NCI-H226 (cell line): ENCODE measurements around the gene CRIM1.
A peak's percentile ranks its signal among the peaks of the same experiment; 100 is the strongest.

ENCODE experiments used
- DNase-seq: peaks from one replicate; pipeline ENCODE4 v3.0.0-alpha.2; 2015

Gene CRIM1

GRCh38 chr2:36587101-36587500 lies 231.5 kb downstream of the CRIM1 start:
- DNase-seq, result no peak

DNA sequence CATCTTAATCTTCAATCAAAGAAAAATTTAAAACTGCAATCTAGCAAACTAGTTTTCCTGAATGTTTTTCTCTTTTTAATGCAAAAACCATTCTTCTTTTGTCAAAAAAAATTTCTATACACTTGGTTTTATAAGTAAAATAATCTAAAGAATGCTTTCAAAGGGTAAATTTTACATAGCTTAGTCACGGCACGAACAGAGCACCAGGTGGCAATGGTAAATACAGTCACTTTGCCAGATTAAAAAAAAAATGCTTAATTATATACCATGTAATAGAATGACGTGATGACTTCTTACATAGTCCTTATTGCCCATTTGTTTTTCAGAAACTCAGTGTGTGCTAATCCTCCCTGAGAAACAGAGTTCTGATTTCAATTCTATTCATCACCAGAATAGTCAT lies 232.0 kb downstream of the CRIM1 start:
- no peak for DNase-seq

DNA sequence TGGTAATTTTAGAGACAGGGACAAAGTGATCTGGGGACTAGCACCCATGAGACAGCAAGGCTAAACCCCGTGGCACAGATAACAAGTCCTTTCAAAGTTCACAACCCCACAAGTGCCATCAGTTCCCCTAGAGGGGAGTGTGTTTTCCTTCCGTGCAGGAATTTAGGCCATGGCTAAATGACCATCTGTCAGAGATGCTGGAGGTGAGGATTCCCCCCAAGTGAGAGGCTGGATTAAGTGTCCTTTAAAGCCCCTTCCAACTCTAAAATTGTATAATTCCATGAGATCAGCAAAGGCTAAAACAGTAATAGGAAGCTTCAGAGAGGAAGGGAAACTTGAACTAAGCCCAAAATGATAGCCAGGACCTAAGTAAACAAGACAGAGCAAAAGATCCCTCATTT lies 233.7 kb downstream of the CRIM1 start:
- DNase-seq, result no peak

DNA sequence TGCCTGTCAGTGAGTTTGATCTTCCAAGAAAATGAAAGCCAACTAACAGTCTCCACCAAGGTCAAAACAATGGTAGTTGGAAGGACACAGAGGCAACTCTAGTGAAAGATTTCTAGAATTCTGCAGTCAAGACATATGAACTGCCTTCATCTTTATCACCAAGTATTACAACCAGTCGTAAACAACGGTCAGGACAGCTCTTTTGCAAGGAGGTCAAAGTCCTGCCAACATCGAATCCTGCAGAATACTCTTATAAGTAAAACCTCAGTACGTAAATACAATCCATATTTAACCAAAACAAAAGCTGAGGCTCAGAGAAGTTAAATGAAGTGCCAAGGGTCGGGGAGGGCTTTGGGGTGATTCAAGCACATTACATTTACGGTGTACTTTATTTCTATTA lies 239.3 kb downstream of the CRIM1 start:
- no peak for DNase-seq

DNA sequence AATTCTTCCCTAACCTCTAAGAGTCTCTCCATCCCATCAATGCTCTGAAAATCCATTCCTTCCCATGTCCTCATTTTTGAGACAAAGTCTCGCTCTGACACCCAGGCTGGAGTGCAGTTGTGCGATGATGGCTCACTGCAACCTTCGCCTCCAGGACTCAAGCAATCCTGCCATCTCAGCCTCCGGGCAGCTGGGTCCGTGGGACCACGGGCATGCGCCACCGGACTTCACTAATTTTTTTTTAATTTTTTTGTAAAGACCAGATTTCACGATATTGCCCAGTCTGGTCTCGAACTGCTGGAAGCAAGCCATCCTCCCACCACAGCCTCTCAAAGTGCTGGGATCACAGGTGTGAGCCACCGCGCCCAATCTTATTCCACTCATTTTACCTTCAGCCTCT lies 240.8 kb downstream of the CRIM1 start:
- no peak for DNase-seq

- no peak for DNase-seq
Measured at GRCh38 chr2:36597003-36597531, 241.5 kb downstream of the CRIM1 start.

DNA sequence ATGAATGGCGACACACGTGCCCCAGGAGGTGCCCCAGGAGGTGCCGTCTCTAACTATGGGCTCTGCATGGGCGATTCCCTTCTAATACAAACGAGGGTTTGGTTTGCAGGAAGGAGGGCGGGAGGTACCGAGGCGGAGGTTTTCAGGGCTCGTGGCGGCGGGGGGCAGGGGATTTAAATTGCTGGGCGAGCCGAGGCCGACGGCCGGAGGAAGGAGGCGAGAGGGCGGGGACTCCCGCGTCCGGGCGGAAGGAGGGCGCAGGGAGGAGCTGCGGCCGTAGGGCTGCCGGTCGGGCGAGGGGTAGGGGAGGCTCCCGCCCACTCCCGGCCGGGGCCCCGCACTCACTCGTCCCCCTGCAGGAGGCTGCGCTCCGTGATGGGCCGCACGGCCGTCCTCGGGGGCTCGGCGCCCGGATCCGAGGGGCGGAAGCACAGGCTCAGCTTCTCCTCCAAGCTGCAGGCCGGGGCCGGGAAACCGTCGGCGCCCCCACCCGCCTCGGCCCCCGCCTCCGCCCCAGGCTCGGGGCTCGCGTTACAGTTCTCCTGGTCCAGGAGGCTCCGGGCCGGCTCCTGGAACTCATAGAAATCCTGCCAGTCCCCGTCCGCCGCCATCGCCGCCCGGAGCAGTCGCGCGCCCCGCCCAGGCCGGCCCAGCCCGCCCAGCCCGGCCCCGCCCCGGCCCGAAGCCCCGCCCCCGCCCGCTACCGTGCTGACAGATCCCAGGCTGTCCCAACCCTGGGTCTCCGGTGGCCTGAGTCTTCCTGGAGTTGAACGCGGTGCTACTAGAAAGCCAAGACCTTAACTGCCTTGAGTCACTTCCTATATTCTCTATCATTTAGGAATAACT lies 242.2 kb downstream of the CRIM1 start, which contains the start of gene FEZ2:
Gene FEZ2 (minus strand): TSS at position 637 of the 846 bp plus-strand sequence. CDS start 26 bp downstream, at position 611.
- DNase-seq, result peak; percentile 78
